Measurements from ENCODE around the gene DHX9.

DHX9 gene

GRCh38 chr1:182829285-182829932 lies 9.7 kb upstream of the DHX9 start:
- no peak overlapping the region for H3K4me3 ChIP-seq (replicated peaks; ENCODE audit: low read depth, low read length)
- no peak for TF ChIP-seq CTCF (IDR thresholded peaks at IDR 0.05; ENCODE audit: insufficient read depth, low read length, poor library complexity, severe bottlenecking)
- no peak for DNase-seq (ENCODE audit: extremely low read depth, insufficient read length)

GRCh38 chr1:182833271-182833670 lies 5.9 kb upstream of the DHX9 start:
- no peaks in the 10 kb centered on the region for H3K36me3 ChIP-seq (ENCODE audit: control insufficient read depth, insufficient read depth, low read length)
- no peak overlapping the region for H3K4me3 ChIP-seq (replicated peaks; ENCODE audit: low read depth, low read length)
- no peak for TF ChIP-seq CTCF (IDR thresholded peaks at IDR 0.05; ENCODE audit: insufficient read depth, low read length, poor library complexity, severe bottlenecking)
- H3K27me3 ChIP-seq (replicated peaks; ENCODE audit: control insufficient read depth, insufficient read depth, low read length), result no peaks in the 10 kb centered on the region
- no peak for DNase-seq (ENCODE audit: extremely low read depth, insufficient read length)

More at GRCh38 chr1:182829285-182829932, 9.7 kb upstream of the DHX9 start:
- no peaks in the 10 kb centered on the region for H3K27me3 ChIP-seq (replicated peaks; ENCODE audit: control insufficient read depth, insufficient read depth, low read length)
- H3K36me3 ChIP-seq (ENCODE audit: control insufficient read depth, insufficient read depth, low read length), result no peaks in the 10 kb centered on the region

- Histone ChIP-seq H3K27me3 (replicated peaks; ENCODE audit: control insufficient read depth, insufficient read depth, low read length) (no peaks in the 10 kb centered on the region), H3K36me3 (ENCODE audit: control insufficient read depth, insufficient read depth, low read length) (no peaks in the 10 kb centered on the region), H3K4me3 (replicated peaks; ENCODE audit: low read depth, low read length) (no peak overlapping the region)
- TF ChIP-seq CTCF (IDR thresholded peaks at IDR 0.05; ENCODE audit: insufficient read depth, low read length, poor library complexity, severe bottlenecking), result no peak
- DNase-seq (ENCODE audit: extremely low read depth, insufficient read length), result no peak
Measured at GRCh38 chr1:182834326-182834725, 4.8 kb upstream of the DHX9 start.

GRCh38 chr1:182835806-182836205 lies 3.3 kb upstream of the DHX9 start:
- no peak for DNase-seq (ENCODE audit: extremely low read depth, insufficient read length)
- Histone ChIP-seq H3K4me3 (replicated peaks; ENCODE audit: low read depth, low read length) (no peak overlapping the region), H3K36me3 (ENCODE audit: control insufficient read depth, insufficient read depth, low read length) (no peaks in the 10 kb centered on the region)

GRCh38 chr1:182841368-182841988 lies 2.3 kb downstream of the DHX9 start:
- peaks cover 7% of the 10 kb centered on the region for H3K36me3 ChIP-seq (ENCODE audit: control insufficient read depth, insufficient read depth, low read length)
- TF ChIP-seq CTCF (IDR thresholded peaks at IDR 0.05; ENCODE audit: insufficient read depth, low read length, poor library complexity, severe bottlenecking), result no peak
- no peak for DNase-seq (ENCODE audit: extremely low read depth, insufficient read length)
- H3K27me3 ChIP-seq (replicated peaks; ENCODE audit: control insufficient read depth, insufficient read depth, low read length), result no peaks in the 10 kb centered on the region
- H3K4me3 ChIP-seq (replicated peaks; ENCODE audit: low read depth, low read length), result peak overlapping the region; percentile 85

More at GRCh38 chr1:182835806-182836205, 3.3 kb upstream of the DHX9 start:
- no peak for TF ChIP-seq CTCF (IDR thresholded peaks at IDR 0.05; ENCODE audit: insufficient read depth, low read length, poor library complexity, severe bottlenecking)
- no peaks in the 10 kb centered on the region for H3K27me3 ChIP-seq (replicated peaks; ENCODE audit: control insufficient read depth, insufficient read depth, low read length)
